SH-SY5Y (cell line): ENCODE measurements around the gene SPAG17.

Experiments used
- GATA2 ChIP-seq: IDR thresholded peaks from 2 replicates; pipeline ENCODE4 v1.6.1; 2011; ENCODE audit warnings: mild to moderate bottlenecking, low read depth, low read length
- GATA3 ChIP-seq: IDR thresholded peaks from 2 replicates; pipeline ENCODE4 v1.6.1; 2011; ENCODE audit warnings: low read depth, mild to moderate bottlenecking, low read length, moderate library complexity

- TF ChIP-seq GATA3 (no peak), GATA2 (no peak)
Measured at GRCh38 chr1:118160806-118161205, 24.2 kb downstream of the SPAG17 start.
